GM18907 (cell line): Measurements from ENCODE around the gene RAPGEF1.
"Not testable (repeated sequence)": the region's sequence is repeated elsewhere in the genome, so short reads cannot be mapped to it uniquely, and the experiment has no call there.

Source experiments
- ATAC-seq: cut with Tn5 transposase; IDR thresholded peaks from one replicate; pipeline ENCODE4 v1.9.1; 2021; ENCODE audit warnings: mild to moderate bottlenecking, moderate library complexity; ENCODE audit not compliant: unreplicated experiment

Gene RAPGEF1

GRCh38 chr9:131753751-131754150, 13.9 kb upstream of the RAPGEF1 start:
- ATAC-seq = not testable (repeated sequence)

GRCh38 chr9:131752231-131752884, 12.5 kb upstream of the RAPGEF1 start:
- ATAC-seq = no peak

GRCh38 chr9:131748411-131748955, 8.6 kb upstream of the RAPGEF1 start:
- ATAC-seq = no peak

GRCh38 chr9:131747352-131747751, 7.5 kb upstream of the RAPGEF1 start:
- ATAC-seq = no peak

- no peak for ATAC-seq
Measured at GRCh38 chr9:131745610-131746009, 5.7 kb upstream of the RAPGEF1 start.

- no peak for ATAC-seq
Measured at GRCh38 chr9:131744720-131745201, 4.9 kb upstream of the RAPGEF1 start.

- ATAC-seq = no peak
Measured at GRCh38 chr9:131744171-131744719, 4.4 kb upstream of the RAPGEF1 start.

GRCh38 chr9:131743501-131743900, 3.6 kb upstream of the RAPGEF1 start:
- no peak for ATAC-seq

- ATAC-seq = no peak
Measured at GRCh38 chr9:131743096-131743495, 3.2 kb upstream of the RAPGEF1 start.

GRCh38 chr9:131740898-131741297, 1.0 kb upstream of the RAPGEF1 start:
- ATAC-seq = no peak

- ATAC-seq = peak; percentile 29
Measured at GRCh38 chr9:131739133-131739958, 530 bp downstream of the RAPGEF1 start.

- peak; percentile 2 for ATAC-seq
Measured at GRCh38 chr9:131738293-131739132, 1.4 kb downstream of the RAPGEF1 start.

GRCh38 chr9:131737426-131737825, 2.5 kb downstream of the RAPGEF1 start:
- ATAC-seq = no peak

- ATAC-seq = no peak
Measured at GRCh38 chr9:131736431-131736830, 3.4 kb downstream of the RAPGEF1 start.

GRCh38 chr9:131735238-131736128, 4.4 kb downstream of the RAPGEF1 start:
- no peak for ATAC-seq

- no peak for ATAC-seq
Measured at GRCh38 chr9:131734781-131735180, 5.1 kb downstream of the RAPGEF1 start.

GRCh38 chr9:131734165-131734610, 5.7 kb downstream of the RAPGEF1 start:
- ATAC-seq = no peak

- no peak for ATAC-seq
Measured at GRCh38 chr9:131733541-131734061, 6.3 kb downstream of the RAPGEF1 start.

GRCh38 chr9:131732636-131733289, 7.1 kb downstream of the RAPGEF1 start:
- peak; percentile 28 for ATAC-seq
